ENCODE measurements around the gene AHRR. TPM values are rescaled to one million over a fixed set of nuclear protein-coding genes. Genes with fewer than 3 reads are reported as not detected.

The AHRR gene
- total RNA-seq, 2 experiments from 2014 or later: 2.2 to 3.4 TPM

DNA sequence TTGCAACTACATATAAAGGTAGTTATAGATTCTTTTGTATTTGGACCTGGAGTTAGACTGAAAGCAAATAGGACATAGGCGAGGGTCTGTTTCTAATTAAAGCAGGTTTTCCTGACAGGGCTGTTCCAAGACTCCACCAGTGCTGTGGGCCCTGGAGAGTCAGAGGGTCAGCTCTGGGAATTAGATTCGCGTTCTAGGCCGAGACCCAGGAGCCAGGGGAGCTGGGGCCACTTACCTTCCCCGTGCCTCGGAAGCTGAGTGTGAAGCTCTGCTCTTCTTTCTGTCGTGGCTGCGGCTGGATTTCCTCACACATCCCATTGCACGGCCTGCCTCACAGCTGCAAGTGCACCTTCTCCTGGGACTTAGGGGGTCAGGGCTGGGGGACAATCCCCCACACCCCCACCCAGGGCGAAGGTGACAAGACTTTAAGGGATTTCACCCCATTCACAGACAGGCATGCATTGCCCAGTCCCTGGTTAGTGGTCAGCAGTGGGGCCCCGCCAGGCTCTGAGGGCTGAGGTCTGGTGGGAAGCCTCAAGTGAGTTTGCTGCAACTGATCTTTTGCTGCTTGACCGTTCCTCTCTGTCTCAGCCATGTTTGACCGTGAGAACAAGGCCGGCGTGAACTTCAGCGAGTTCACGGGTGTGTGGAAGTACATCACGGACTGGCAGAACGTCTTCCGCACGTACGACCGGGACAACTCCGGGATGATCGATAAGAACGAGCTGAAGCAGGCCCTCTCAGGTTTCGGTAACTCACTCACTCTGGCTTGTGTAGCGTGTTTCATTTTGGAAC lies 15.3 kb upstream of the AHRR start:
- DNase-seq (ENCODE audit: low spot score): no peak
- POLR2A ChIA-PET: interaction anchor here (0.6 kb wide), 1 partner anchor 24 kb away, joined by 3 read pairs; no protein-coding TSS in a partner anchor
- CTCF ChIA-PET (ENCODE audit: unreplicated experiment): no interaction called here
- peaks cover 15% of the 10 kb centered on the region for H3K4me1 ChIP-seq (ENCODE audit: insufficient read depth, low read length, poor library complexity, severe bottlenecking)
- no peaks in the 10 kb centered on the region; the same call in 1 of the 2 replicates for H3K79me2 ChIP-seq (ENCODE audit: insufficient read depth, low read depth, low read length)
- H3K4me2 ChIP-seq (ENCODE audit: low read length): no peak overlapping the region
- no TSS peak for BruUV-seq (replicated peaks)
- intact Hi-C loops (cut with micrococcal nuclease; ENCODE audit: unreplicated experiment): no loop called here
- peaks cover 4% of the 10 kb centered on the region; the same call in 1 of the 2 replicates for H4K20me1 ChIP-seq (ENCODE audit: insufficient read depth, low read length)
- TF ChIP-seq, protein P1, sequence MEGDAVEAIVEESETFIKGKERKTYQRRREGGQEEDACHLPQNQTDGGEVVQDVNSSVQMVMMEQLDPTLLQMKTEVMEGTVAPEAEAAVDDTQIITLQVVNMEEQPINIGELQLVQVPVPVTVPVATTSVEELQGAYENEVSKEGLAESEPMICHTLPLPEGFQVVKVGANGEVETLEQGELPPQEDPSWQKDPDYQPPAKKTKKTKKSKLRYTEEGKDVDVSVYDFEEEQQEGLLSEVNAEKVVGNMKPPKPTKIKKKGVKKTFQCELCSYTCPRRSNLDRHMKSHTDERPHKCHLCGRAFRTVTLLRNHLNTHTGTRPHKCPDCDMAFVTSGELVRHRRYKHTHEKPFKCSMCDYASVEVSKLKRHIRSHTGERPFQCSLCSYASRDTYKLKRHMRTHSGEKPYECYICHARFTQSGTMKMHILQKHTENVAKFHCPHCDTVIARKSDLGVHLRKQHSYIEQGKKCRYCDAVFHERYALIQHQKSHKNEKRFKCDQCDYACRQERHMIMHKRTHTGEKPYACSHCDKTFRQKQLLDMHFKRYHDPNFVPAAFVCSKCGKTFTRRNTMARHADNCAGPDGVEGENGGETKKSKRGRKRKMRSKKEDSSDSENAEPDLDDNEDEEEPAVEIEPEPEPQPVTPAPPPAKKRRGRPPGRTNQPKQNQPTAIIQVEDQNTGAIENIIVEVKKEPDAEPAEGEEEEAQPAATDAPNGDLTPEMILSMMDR (conservative IDR thresholded peaks at IDR 0.05; ENCODE audit: low read length): no peak
- TF ChIP-seq EZH2phosphoT487 (IDR thresholded peaks at IDR 0.05; ENCODE audit: borderline replicate concordance, low read depth, low read length): no peak
- H3K27ac ChIP-seq (ENCODE audit: low read depth, low read length, poor library complexity, severe bottlenecking): no peak overlapping the region
- no peak overlapping the region for H3K4me3 ChIP-seq (ENCODE audit: low read depth, low read length, poor library complexity, severe bottlenecking)
- H2AFZ ChIP-seq (ENCODE audit: low read length): no peak overlapping the region
- peaks cover 24% of the 10 kb centered on the region; the same call in 1 of the 2 replicates for H3K36me3 ChIP-seq (ENCODE audit: insufficient read depth, low read length)
- H3K9me2 ChIP-seq (ENCODE audit: insufficient read depth, low read length): no peaks in the 10 kb centered on the region
- H3K9me3 ChIP-seq (ENCODE audit: low read length): no peaks in the 10 kb centered on the region

DNA sequence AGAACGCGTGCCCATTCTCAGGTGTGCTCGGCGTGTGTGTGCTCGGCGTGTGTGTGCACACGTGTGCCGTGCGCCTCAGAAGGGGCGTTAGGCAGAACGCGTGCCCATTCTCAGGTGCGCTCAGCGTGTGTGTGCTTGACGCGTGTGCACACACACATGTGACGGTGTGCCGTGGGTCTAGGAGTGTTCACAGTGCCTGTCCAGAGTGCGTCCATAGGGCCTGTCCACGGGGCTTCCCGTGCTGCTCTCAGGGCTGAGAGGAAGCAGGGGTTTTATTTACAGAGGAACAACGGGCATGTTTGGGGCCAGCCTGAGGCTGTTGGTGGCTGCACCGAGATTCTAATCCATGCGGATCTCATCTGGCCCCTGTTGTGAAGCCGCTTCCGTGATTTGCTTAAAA lies 14.2 kb upstream of the AHRR start:
- Histone ChIP-seq H4K20me1 (ENCODE audit: insufficient read depth, low read length) (peaks cover 4% of the 10 kb centered on the region; the same call in 1 of the 2 replicates), H3K79me2 (ENCODE audit: insufficient read depth, low read depth, low read length) (no peaks in the 10 kb centered on the region; the same call in 1 of the 2 replicates), H3K9me2 (ENCODE audit: insufficient read depth, low read length) (no peaks in the 10 kb centered on the region), H3K4me3 (ENCODE audit: low read depth, low read length, poor library complexity, severe bottlenecking) (no peak overlapping the region), H3K9me3 (ENCODE audit: low read length) (no peaks in the 10 kb centered on the region), H3K36me3 (ENCODE audit: insufficient read depth, low read length) (peaks cover 30% of the 10 kb centered on the region; the same call in 1 of the 2 replicates), H3K4me1 (ENCODE audit: insufficient read depth, low read length, poor library complexity, severe bottlenecking) (peaks cover 4% of the 10 kb centered on the region), H3K4me2 (ENCODE audit: low read length) (no peak overlapping the region), H3K27ac (ENCODE audit: low read depth, low read length, poor library complexity, severe bottlenecking) (no peak overlapping the region), H2AFZ (ENCODE audit: low read length) (no peak overlapping the region)
- CTCF ChIA-PET (ENCODE audit: unreplicated experiment): no interaction called here
- no peak for TF ChIP-seq EZH2phosphoT487 (IDR thresholded peaks at IDR 0.05; ENCODE audit: borderline replicate concordance, low read depth, low read length)
- TF ChIP-seq, protein P1 (conservative IDR thresholded peaks at IDR 0.05; ENCODE audit: low read length): no peak
- DNase-seq (ENCODE audit: low spot score): no peak
- intact Hi-C loops (cut with micrococcal nuclease; ENCODE audit: unreplicated experiment): no loop called here
- POLR2A ChIA-PET: no interaction called here
- BruUV-seq (replicated peaks): no TSS peak

All from OCI-LY7 (cell line).